ENCODE results near the gene DGKI. TPM values are rescaled to one million over a fixed set of nuclear protein-coding genes. Genes with fewer than 3 reads are reported as not detected.

The DGKI gene
- total and polyA plus RNA-seq, 4 donors: 0.03 to 1.5 (median 0.33) TPM

GRCh38 chr7:137789215-137789882 is 57.4 kb downstream of the DGKI start:
- no peak for TF ChIP-seq CTCF (IDR thresholded peaks at IDR 0.05; ENCODE audit: control extremely low read depth, extremely low read depth)
- no peak overlapping the region for H3K4me3 ChIP-seq
- no peak for DNase-seq
- no peaks in the 10 kb centered on the region for H3K4me1 ChIP-seq (ENCODE audit: control insufficient read depth in 5 of 5, insufficient read depth in 5 of 5, low read length in 5 of 5)
- H3K9me3 ChIP-seq (ENCODE audit: control insufficient read depth in 4 of 4, insufficient read depth in 3 of 4, low read length in 3 of 4): no peaks in the 10 kb centered on the region
- no peaks in the 10 kb centered on the region for H3K36me3 ChIP-seq (ENCODE audit: control insufficient read depth in 4 of 4, insufficient read depth in 4 of 4, low read length in 4 of 4)
- no peak overlapping the region for H3K27ac ChIP-seq (ENCODE audit: low read depth in 1 of 2, low read length in 1 of 2)
- H3K27me3 ChIP-seq (ENCODE audit: control insufficient read depth in 3 of 3, insufficient read depth in 3 of 3, low read length in 2 of 3): peaks cover 0 to 3% (median 0%) of the 10 kb centered on the region in 3 donors
- H3K9ac ChIP-seq (ENCODE audit: insufficient read depth in 1 of 2, low read length in 2 of 2): no peak overlapping the region
- no peak for ATAC-seq (ENCODE audit: insufficient read depth, low FRiP score)
- 82 to 90% methylated on average over 4 of the region's 4 CpGs for WGBS, 2 donors

GRCh38 chr7:137787301-137787976 is 59.3 kb downstream of the DGKI start:
- no peak for TF ChIP-seq CTCF (IDR thresholded peaks at IDR 0.05; ENCODE audit: control extremely low read depth, extremely low read depth)
- H3K27ac ChIP-seq (ENCODE audit: low read depth in 1 of 2, low read length in 1 of 2): no peak overlapping the region

GRCh38 chr7:137778511-137778910 is 68.3 kb downstream of the DGKI start:
- Histone ChIP-seq H3K27ac (ENCODE audit: low read depth in 1 of 2, low read length in 1 of 2) (no peak overlapping the region), H3K9ac (ENCODE audit: insufficient read depth in 1 of 2, low read length in 2 of 2) (no peak overlapping the region), H3K36me3 (ENCODE audit: control insufficient read depth in 4 of 4, insufficient read depth in 4 of 4, low read length in 4 of 4) (no peaks in the 10 kb centered on the region), H3K9me3 (ENCODE audit: control insufficient read depth in 4 of 4, insufficient read depth in 3 of 4, low read length in 3 of 4) (peaks cover 0 to 7% (median 0%) of the 10 kb centered on the region in 4 donors), H3K27me3 (ENCODE audit: control insufficient read depth in 3 of 3, insufficient read depth in 3 of 3, low read length in 2 of 3) (no peaks in the 10 kb centered on the region), H3K4me3 (no peak overlapping the region), H3K4me1 (ENCODE audit: control insufficient read depth in 5 of 5, insufficient read depth in 5 of 5, low read length in 5 of 5) (no peaks in the 10 kb centered on the region)
- no peak for TF ChIP-seq CTCF (IDR thresholded peaks at IDR 0.05; ENCODE audit: control extremely low read depth, extremely low read depth)
- DNase-seq (no peak), ATAC-seq (ENCODE audit: insufficient read depth, low FRiP score) (no peak)

More at GRCh38 chr7:137787301-137787976, 59.3 kb downstream of the DGKI start:
- WGBS, 2 donors: 61 to 63% methylated on average over 3 of the region's 3 CpGs
- ATAC-seq (ENCODE audit: insufficient read depth, low FRiP score) (no peak), DNase-seq (no peak)
- Histone ChIP-seq H3K9me3 (ENCODE audit: control insufficient read depth in 4 of 4, insufficient read depth in 3 of 4, low read length in 3 of 4) (peaks cover 0 to 3% (median 0%) of the 10 kb centered on the region in 4 donors), H3K27me3 (ENCODE audit: control insufficient read depth in 3 of 3, insufficient read depth in 3 of 3, low read length in 2 of 3) (peaks cover 0 to 3% (median 0%) of the 10 kb centered on the region in 3 donors), H3K36me3 (ENCODE audit: control insufficient read depth in 4 of 4, insufficient read depth in 4 of 4, low read length in 4 of 4) (no peaks in the 10 kb centered on the region), H3K4me3 (no peak overlapping the region), H3K9ac (ENCODE audit: insufficient read depth in 1 of 2, low read length in 2 of 2) (no peak overlapping the region), H3K4me1 (ENCODE audit: control insufficient read depth in 5 of 5, insufficient read depth in 5 of 5, low read length in 5 of 5) (no peaks in the 10 kb centered on the region)

Data from lung (tissue), 12 donors.